Measurements from ENCODE around the gene MLLT11.

Gene MLLT11

DNA sequence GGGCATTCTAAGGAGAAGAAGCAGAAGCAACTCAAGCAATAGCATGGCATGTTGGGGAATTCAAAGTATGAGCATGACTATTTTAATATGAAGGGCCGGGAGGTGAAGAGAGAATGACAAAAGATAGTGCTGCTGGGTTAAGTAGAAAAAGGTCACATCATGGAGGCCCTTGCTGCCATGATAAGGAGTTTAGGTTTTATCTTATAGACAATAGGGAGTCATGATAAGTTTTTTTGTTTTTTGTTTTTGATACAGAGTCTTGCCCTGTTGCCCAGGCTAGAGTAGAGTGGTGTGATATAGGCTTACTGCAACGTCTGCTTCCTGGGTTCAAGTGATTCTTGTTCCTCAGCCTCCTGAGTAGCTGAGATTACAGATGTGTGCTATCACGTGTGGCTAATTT, 20.7 kb upstream of the MLLT11 start:
- H3K4me1 ChIP-seq (ENCODE audit: control insufficient read depth, insufficient read depth, low read length, unreplicated experiment) = no peaks in the 10 kb centered on the region
- H3K79me2 ChIP-seq (ENCODE audit: control insufficient read depth, insufficient read depth, low read length, unreplicated experiment) = no peaks in the 10 kb centered on the region
- no peak overlapping the region for H3K4me3 ChIP-seq (ENCODE audit: low read depth, low read length)
- H3K27me3 ChIP-seq (ENCODE audit: insufficient read depth, low read length) = no peaks in the 10 kb centered on the region
- H3K36me3 ChIP-seq (ENCODE audit: insufficient read depth, low read length) = no peaks in the 10 kb centered on the region
- H2AFZ ChIP-seq (ENCODE audit: low read length, unreplicated experiment) = no peak overlapping the region
- H3K27ac ChIP-seq (ENCODE audit: low read depth, low read length) = no peak overlapping the region

DNA sequence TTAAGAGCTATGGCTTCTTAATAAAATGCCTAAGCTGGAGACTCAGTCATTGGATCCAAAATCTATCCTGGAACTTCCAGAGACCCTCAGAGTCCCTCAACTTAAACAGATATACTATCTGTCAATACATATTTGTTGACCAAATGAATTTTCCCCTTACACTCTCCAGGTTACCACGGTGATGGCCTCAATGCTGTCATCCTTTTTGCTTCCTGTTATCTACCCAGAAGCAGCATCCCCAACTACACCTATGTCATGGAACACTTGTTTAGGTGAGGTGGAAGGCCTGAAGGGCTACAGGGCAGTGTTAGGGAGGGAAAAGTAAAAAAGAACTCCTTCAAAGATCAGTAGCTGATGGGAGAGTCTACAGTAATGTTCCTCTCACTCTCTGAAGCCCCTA, 17.0 kb upstream of the MLLT11 start:
- Histone ChIP-seq H3K4me3 (ENCODE audit: low read depth, low read length) (no peak overlapping the region), H3K4me1 (ENCODE audit: control insufficient read depth, insufficient read depth, low read length, unreplicated experiment) (peaks cover 5% of the 10 kb centered on the region), H3K36me3 (ENCODE audit: insufficient read depth, low read length) (no peaks in the 10 kb centered on the region), H3K27ac (ENCODE audit: low read depth, low read length) (no peak overlapping the region), H3K79me2 (ENCODE audit: control insufficient read depth, insufficient read depth, low read length, unreplicated experiment) (no peaks in the 10 kb centered on the region), H2AFZ (ENCODE audit: low read length, unreplicated experiment) (no peak overlapping the region), H3K27me3 (ENCODE audit: insufficient read depth, low read length) (no peaks in the 10 kb centered on the region)

DNA sequence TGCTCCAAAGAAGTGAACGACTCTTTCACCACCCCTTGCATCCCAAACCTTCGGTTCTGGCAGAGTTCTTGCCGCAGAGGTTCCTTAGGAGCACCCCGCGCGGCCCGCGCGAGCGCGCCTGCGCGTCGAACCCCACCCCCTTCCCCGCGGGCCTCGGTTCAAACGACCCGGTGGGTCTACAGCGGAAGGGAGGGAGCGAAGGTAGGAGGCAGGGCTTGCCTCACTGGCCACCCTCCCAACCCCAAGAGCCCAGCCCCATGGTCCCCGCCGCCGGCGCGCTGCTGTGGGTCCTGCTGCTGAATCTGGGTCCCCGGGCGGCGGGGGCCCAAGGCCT, 12.6 kb upstream of the MLLT11 start, which contains the start of gene C1orf56:
Gene C1orf56, plus strand, starts transcription at position 161 of the 334 bp plus-strand sequence. Its CDS starts 97 bp downstream, at position 258.
- peaks cover 5% of the 10 kb centered on the region for H3K79me2 ChIP-seq (ENCODE audit: control insufficient read depth, insufficient read depth, low read length, unreplicated experiment)
- peaks cover 26% of the 10 kb centered on the region for H3K4me1 ChIP-seq (ENCODE audit: control insufficient read depth, insufficient read depth, low read length, unreplicated experiment)
- no peaks in the 10 kb centered on the region; the same call in 1 of the 2 replicates for H3K36me3 ChIP-seq (ENCODE audit: insufficient read depth, low read length)
- peak within 1 kb of the TSS; percentile 63 for H3K27ac ChIP-seq (ENCODE audit: low read depth, low read length)
- no peaks in the 10 kb centered on the region for H3K27me3 ChIP-seq (ENCODE audit: insufficient read depth, low read length)
- H2AFZ ChIP-seq (ENCODE audit: low read length, unreplicated experiment) = peak within 1 kb of the TSS; percentile 90
- H3K4me3 ChIP-seq (ENCODE audit: low read depth, low read length) = peak within 1 kb of the TSS; percentile 93

DNA sequence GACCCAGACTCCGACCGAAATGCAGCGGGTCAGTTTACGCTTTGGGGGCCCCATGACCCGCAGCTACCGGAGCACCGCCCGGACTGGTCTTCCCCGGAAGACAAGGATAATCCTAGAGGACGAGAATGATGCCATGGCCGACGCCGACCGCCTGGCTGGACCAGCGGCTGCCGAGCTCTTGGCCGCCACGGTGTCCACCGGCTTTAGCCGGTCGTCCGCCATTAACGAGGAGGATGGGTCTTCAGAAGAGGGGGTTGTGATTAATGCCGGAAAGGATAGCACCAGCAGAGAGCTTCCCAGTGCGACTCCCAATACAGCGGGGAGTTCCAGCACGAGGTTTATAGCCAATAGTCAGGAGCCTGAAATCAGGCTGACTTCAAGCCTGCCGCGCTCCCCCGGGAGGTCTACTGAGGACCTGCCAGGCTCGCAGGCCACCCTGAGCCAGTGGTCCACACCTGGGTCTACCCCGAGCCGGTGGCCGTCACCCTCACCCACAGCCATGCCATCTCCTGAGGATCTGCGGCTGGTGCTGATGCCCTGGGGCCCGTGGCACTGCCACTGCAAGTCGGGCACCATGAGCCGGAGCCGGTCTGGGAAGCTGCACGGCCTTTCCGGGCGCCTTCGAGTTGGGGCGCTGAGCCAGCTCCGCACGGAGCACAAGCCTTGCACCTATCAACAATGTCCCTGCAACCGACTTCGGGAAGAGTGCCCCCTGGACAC, 12.1 kb upstream of the MLLT11 start:
- peak overlapping the region; percentile 93 for H3K4me3 ChIP-seq (ENCODE audit: low read depth, low read length)
- H3K27me3 ChIP-seq (ENCODE audit: insufficient read depth, low read length) = no peaks in the 10 kb centered on the region
- H3K36me3 ChIP-seq (ENCODE audit: insufficient read depth, low read length) = peaks cover 4% of the 10 kb centered on the region; the same call in 1 of the 2 replicates
- H2AFZ ChIP-seq (ENCODE audit: low read length, unreplicated experiment) = peak overlapping the region; percentile 90
- H3K27ac ChIP-seq (ENCODE audit: low read depth, low read length) = peak overlapping the region; percentile 63
- H3K79me2 ChIP-seq (ENCODE audit: control insufficient read depth, insufficient read depth, low read length, unreplicated experiment) = peaks cover 5% of the 10 kb centered on the region
- H3K4me1 ChIP-seq (ENCODE audit: control insufficient read depth, insufficient read depth, low read length, unreplicated experiment) = peaks cover 26% of the 10 kb centered on the region

DNA sequence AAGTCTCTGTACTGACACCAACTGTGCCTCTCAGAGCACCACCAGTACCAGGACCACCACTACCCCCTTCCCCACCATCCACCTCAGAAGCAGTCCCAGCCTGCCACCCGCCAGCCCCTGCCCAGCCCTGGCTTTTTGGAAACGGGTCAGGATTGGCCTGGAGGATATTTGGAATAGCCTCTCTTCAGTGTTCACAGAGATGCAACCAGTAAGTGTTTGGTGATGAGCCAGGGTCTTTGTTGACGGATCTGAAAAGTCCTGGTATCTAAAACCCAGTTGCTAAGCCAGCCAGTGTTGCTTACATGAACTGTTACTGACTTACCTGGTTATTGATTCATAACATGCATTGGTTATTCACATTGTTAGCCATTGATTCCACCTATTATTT, 11.6 kb upstream of the MLLT11 start:
- Histone ChIP-seq H3K4me1 (ENCODE audit: control insufficient read depth, insufficient read depth, low read length, unreplicated experiment) (peaks cover 26% of the 10 kb centered on the region), H3K36me3 (ENCODE audit: insufficient read depth, low read length) (peaks cover 4% of the 10 kb centered on the region; the same call in 1 of the 2 replicates), H3K27ac (ENCODE audit: low read depth, low read length) (no peak overlapping the region), H3K4me3 (ENCODE audit: low read depth, low read length) (peak overlapping the region; percentile 93), H3K27me3 (ENCODE audit: insufficient read depth, low read length) (no peaks in the 10 kb centered on the region), H2AFZ (ENCODE audit: low read length, unreplicated experiment) (no peak overlapping the region), H3K79me2 (ENCODE audit: control insufficient read depth, insufficient read depth, low read length, unreplicated experiment) (peaks cover 5% of the 10 kb centered on the region)

DNA sequence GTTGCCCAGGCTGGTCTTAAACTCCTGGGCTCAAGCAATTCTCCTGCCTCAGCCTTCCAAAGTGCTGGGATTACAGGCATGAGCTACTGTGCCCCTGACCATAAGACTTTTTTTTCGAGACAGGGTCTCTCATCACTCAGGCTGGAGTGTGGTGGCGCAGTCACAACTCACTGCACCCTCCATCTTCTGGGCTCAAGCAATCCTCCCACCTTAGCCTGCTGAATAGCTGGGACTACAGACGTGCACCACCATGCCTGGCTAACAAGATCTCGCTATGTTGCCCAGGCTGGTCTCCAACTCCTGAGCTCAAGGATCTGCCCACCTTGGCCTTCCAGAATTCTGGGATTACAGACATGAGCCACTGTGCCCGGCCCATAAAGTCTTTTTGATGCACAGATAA, 10.7 kb upstream of the MLLT11 start:
- no peaks in the 10 kb centered on the region for H3K27me3 ChIP-seq (ENCODE audit: insufficient read depth, low read length)
- no peak overlapping the region for H2AFZ ChIP-seq (ENCODE audit: low read length, unreplicated experiment)
- no peak overlapping the region for H3K27ac ChIP-seq (ENCODE audit: low read depth, low read length)
- H3K36me3 ChIP-seq (ENCODE audit: insufficient read depth, low read length) = peaks cover 11% of the 10 kb centered on the region; the same call in 1 of the 2 replicates
- H3K4me1 ChIP-seq (ENCODE audit: control insufficient read depth, insufficient read depth, low read length, unreplicated experiment) = peaks cover 26% of the 10 kb centered on the region
- peaks cover 12% of the 10 kb centered on the region for H3K79me2 ChIP-seq (ENCODE audit: control insufficient read depth, insufficient read depth, low read length, unreplicated experiment)
- no peak overlapping the region; the same call in 1 of the 2 replicates for H3K4me3 ChIP-seq (ENCODE audit: low read depth, low read length)

DNA sequence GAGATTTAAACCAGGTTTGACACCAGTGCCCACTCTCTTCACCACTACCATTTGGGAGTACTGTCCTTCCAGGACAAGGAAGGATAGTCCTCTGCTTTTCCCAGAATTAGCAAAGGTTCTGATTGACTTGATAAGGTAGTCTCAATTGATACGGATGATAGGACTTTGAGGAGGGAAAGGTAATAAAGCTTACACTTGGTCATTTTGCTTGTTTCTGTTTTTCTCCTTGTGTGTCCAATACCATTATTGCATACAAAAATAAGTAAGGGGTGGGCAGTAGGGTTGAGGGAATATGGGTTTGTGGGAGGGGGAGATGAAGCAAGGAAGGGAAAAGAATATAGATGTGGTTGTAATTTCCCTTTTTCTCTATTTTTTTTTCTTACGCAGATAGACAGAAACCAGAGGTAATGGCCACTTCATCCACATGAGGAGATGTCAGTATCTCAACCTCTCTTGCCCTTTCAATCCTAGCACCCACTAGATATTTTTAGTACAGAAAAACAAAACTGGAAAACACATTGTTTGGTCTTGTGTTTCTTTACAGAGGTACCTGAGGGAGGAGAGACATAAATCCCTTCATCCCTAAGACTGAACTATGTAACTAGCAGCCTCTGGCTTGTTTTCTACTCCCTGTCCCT, 10.0 kb upstream of the MLLT11 start:
- 0 out of 2 replicates have a peak overlapping the region, but pooled peaks have one; percentile 0 for H3K27ac ChIP-seq (ENCODE audit: low read depth, low read length)
- H3K36me3 ChIP-seq (ENCODE audit: insufficient read depth, low read length) = peaks cover 18% of the 10 kb centered on the region
- H3K79me2 ChIP-seq (ENCODE audit: control insufficient read depth, insufficient read depth, low read length, unreplicated experiment) = peaks cover 19% of the 10 kb centered on the region
- peaks cover 26% of the 10 kb centered on the region for H3K4me1 ChIP-seq (ENCODE audit: control insufficient read depth, insufficient read depth, low read length, unreplicated experiment)
- no peaks in the 10 kb centered on the region for H3K27me3 ChIP-seq (ENCODE audit: insufficient read depth, low read length)
- H3K4me3 ChIP-seq (ENCODE audit: low read depth, low read length) = no peak overlapping the region; the same call in 1 of the 2 replicates
- no peak overlapping the region for H2AFZ ChIP-seq (ENCODE audit: low read length, unreplicated experiment)

DNA sequence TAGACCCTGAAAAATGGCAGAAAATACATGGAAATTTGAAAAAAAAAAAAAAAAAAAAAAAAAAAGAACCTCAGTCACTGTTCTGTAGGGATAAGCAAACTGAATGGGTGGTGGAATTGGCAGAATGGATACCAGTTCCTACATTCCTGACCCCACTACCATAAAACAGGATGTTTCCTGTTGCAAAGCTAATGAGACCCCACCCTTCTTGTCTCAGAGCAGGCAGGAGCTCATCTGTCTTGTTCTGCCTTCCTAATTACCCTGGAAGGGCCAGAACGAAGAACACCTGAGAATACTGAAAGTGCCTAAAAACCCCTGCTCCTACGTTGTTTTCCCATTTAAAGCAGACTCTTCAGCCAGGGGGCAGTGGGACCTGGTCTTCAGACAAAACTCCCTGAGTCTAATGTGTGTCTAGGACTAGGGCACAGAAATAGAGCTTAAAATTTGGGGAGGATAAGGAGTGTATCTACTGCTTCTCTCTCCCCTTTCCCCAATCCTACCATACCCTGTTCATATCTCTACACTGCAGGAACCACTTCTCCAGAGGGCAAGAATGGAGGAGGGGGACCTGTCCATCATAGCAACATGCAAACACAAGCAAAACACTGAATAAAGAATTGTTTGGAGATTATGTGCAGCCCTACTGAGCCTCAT, 8.7 kb upstream of the MLLT11 start:
- H3K4me3 ChIP-seq (ENCODE audit: low read depth, low read length) = no peak overlapping the region
- H3K27me3 ChIP-seq (ENCODE audit: insufficient read depth, low read length) = no peaks in the 10 kb centered on the region
- peaks cover 23% of the 10 kb centered on the region for H3K36me3 ChIP-seq (ENCODE audit: insufficient read depth, low read length)
- no peak overlapping the region for H2AFZ ChIP-seq (ENCODE audit: low read length, unreplicated experiment)
- peaks cover 32% of the 10 kb centered on the region for H3K79me2 ChIP-seq (ENCODE audit: control insufficient read depth, insufficient read depth, low read length, unreplicated experiment)
- peaks cover 38% of the 10 kb centered on the region for H3K4me1 ChIP-seq (ENCODE audit: control insufficient read depth, insufficient read depth, low read length, unreplicated experiment)
- no peak overlapping the region for H3K27ac ChIP-seq (ENCODE audit: low read depth, low read length)

DNA sequence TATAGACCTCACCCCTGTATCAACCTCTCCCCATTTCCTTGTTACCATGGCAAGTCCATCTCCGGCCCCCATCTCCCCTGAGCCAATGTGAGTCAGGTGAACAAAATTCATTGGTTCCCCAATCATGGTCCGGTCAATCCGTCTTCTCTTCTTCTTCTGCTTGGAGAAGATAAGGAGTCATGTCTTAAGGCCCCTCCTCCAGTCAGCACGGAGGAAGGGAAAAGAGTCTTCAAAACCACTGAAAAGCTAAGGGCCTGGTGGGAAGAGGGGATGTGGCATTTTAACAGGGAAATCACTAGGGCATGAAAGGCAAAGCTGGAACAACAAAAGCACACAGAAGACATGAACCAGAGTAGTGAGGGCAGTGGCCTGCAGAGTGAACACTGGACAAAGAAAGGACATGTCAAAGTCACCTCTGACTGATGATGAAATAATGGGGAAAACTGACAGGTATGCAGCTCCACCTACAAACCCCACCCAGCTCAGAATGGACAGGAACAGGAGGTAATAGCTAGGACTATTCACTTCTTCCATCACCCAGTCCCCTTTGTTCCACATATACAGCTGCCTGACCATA, 5.1 kb upstream of the MLLT11 start:
- Histone ChIP-seq H3K27me3 (ENCODE audit: insufficient read depth, low read length) (no peaks in the 10 kb centered on the region), H3K4me1 (ENCODE audit: control insufficient read depth, insufficient read depth, low read length, unreplicated experiment) (peaks cover 31% of the 10 kb centered on the region), H3K4me3 (ENCODE audit: low read depth, low read length) (no peak overlapping the region), H3K27ac (ENCODE audit: low read depth, low read length) (0 out of 2 replicates have a peak overlapping the region, but pooled peaks have one; percentile 40), H2AFZ (ENCODE audit: low read length, unreplicated experiment) (no peak overlapping the region), H3K36me3 (ENCODE audit: insufficient read depth, low read length) (peaks cover 23% of the 10 kb centered on the region), H3K79me2 (ENCODE audit: control insufficient read depth, insufficient read depth, low read length, unreplicated experiment) (peaks cover 62% of the 10 kb centered on the region)

DNA sequence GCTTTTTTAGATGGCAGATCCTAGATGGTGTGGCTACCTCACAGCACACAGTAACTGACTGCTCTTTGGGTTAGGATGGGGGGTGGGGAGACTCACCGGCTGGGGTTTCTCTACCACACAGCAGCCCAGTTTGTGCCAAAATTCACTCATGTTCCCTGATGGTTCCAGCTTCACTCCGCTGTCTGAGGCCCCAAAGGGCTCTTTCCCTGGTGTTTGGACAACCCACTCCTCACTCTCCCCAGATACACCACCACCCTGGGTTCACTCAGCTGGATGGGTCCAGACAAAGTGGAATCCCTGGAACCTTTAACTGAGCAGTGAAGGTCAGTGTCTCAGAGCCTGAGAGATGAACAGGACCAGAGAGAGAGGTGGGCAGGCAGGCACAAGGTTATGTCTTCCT, 4.6 kb upstream of the MLLT11 start:
- Histone ChIP-seq H3K27me3 (ENCODE audit: insufficient read depth, low read length) (no peaks in the 10 kb centered on the region), H3K79me2 (ENCODE audit: control insufficient read depth, insufficient read depth, low read length, unreplicated experiment) (peaks cover 68% of the 10 kb centered on the region), H2AFZ (ENCODE audit: low read length, unreplicated experiment) (no peak overlapping the region), H3K27ac (ENCODE audit: low read depth, low read length) (0 out of 2 replicates have a peak overlapping the region, but pooled peaks have one; percentile 40), H3K4me3 (ENCODE audit: low read depth, low read length) (no peak overlapping the region), H3K4me1 (ENCODE audit: control insufficient read depth, insufficient read depth, low read length, unreplicated experiment) (peaks cover 26% of the 10 kb centered on the region), H3K36me3 (ENCODE audit: insufficient read depth, low read length) (peaks cover 23% of the 10 kb centered on the region)

Measured in ACC112 (cell line).